Nephron (organoid): ENCODE measurements around the gene SSU72.
A peak's percentile ranks its signal among the peaks of the same experiment; 100 is the strongest.

Source experiments
- H3K27ac Mint-ChIP-seq, 3 experiments: 2 replicates each; pipeline ENCODE4 v1.8.0; 2020; ENCODE audit warnings: mixed read lengths in 3 of 3, mild to moderate bottlenecking in 2 of 3, moderate library complexity in 1 of 3
- H3K27me3 Mint-ChIP-seq: 2 replicates; pipeline ENCODE4 v1.8.0; 2021; ENCODE audit warnings: low read depth, mild to moderate bottlenecking, moderate library complexity, mixed read lengths
- H3K36me3 Mint-ChIP-seq: 2 replicates; pipeline ENCODE4 v1.8.0; 2020; ENCODE audit warnings: low read depth, mixed read lengths
- H3K4me1 Mint-ChIP-seq: 2 replicates; pipeline ENCODE4 v1.8.0; 2020; ENCODE audit warnings: mixed read lengths
- H3K4me3 Mint-ChIP-seq, 3 experiments: 2 replicates each; pipeline ENCODE4 v1.8.0; 2020; ENCODE audit warnings: mild to moderate bottlenecking in 3 of 3, mixed read lengths in 3 of 3, moderate library complexity in 2 of 3
- H3K9me3 Mint-ChIP-seq: 2 replicates; pipeline ENCODE4 v1.8.0; 2020; ENCODE audit warnings: mixed read lengths
- TF ChIP-seq, protein P1 (sequence below), 3 experiments: fragments of 200-600 bp; sonication (generic); IDR thresholded peaks; one replicate each; pipeline ENCODE4 v1.5.0; 2021; ENCODE audit warnings: antibody characterized with exemption in 3 of 3; ENCODE audit not compliant: unreplicated experiment in 3 of 3

The SSU72 gene

GRCh38 chr1:1545946-1546737, 28.5 kb downstream of the SSU72 start:
- Mint-ChIP-seq H3K9me3 (no peaks in the 10 kb centered on the region), H3K27ac (no peak overlapping the region), H3K4me3 (no peak overlapping the region), H3K27me3 (no peaks in the 10 kb centered on the region), H3K36me3 (no peaks in the 10 kb centered on the region), H3K4me1 (no peaks in the 10 kb centered on the region)
- TF ChIP-seq, protein P1, sequence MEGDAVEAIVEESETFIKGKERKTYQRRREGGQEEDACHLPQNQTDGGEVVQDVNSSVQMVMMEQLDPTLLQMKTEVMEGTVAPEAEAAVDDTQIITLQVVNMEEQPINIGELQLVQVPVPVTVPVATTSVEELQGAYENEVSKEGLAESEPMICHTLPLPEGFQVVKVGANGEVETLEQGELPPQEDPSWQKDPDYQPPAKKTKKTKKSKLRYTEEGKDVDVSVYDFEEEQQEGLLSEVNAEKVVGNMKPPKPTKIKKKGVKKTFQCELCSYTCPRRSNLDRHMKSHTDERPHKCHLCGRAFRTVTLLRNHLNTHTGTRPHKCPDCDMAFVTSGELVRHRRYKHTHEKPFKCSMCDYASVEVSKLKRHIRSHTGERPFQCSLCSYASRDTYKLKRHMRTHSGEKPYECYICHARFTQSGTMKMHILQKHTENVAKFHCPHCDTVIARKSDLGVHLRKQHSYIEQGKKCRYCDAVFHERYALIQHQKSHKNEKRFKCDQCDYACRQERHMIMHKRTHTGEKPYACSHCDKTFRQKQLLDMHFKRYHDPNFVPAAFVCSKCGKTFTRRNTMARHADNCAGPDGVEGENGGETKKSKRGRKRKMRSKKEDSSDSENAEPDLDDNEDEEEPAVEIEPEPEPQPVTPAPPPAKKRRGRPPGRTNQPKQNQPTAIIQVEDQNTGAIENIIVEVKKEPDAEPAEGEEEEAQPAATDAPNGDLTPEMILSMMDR (IDR thresholded peaks at IDR 0.05; ENCODE audit: unreplicated experiment in 3 of 3) = no peak

- no peaks in the 10 kb centered on the region for H3K9me3 Mint-ChIP-seq
- TF ChIP-seq, protein P1 (IDR thresholded peaks at IDR 0.05; ENCODE audit: unreplicated experiment in 3 of 3) = no peak
- no peaks in the 10 kb centered on the region for H3K27me3 Mint-ChIP-seq
- H3K36me3 Mint-ChIP-seq = no peaks in the 10 kb centered on the region
- no peak overlapping the region for H3K27ac Mint-ChIP-seq
- peak overlapping the region; percentile 7 to 51 (median 38) for H3K4me3 Mint-ChIP-seq
- H3K4me1 Mint-ChIP-seq = no peaks in the 10 kb centered on the region
Measured at GRCh38 chr1:1544544-1544943, 30.1 kb downstream of the SSU72 start.

DNA sequence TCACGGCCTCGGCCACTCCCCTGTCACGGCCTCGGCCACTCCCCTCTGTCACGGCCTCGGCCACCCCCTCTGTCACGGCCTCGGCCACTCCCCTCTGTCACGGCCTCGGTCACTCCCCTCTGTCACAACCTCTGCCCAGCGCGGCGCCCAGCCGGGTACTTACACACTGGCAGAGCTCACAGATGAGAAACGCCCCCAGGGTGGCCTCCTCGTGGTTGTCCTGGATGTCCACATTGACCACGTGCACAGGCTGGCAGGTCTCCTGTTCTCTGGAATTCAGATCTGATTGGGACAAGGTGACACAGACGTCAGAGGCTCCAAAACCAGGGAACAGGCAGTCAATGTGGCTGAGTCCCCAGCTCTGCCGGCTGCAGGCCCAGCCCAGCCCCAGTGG, 31.0 kb downstream of the SSU72 start:
- H3K9me3 Mint-ChIP-seq = no peaks in the 10 kb centered on the region
- no peaks in the 10 kb centered on the region for H3K4me1 Mint-ChIP-seq
- peaks cover 2% of the 10 kb centered on the region for H3K36me3 Mint-ChIP-seq
- H3K4me3 Mint-ChIP-seq = peak overlapping the region in 1 of 3 experiments; percentile 35
- H3K27me3 Mint-ChIP-seq = no peaks in the 10 kb centered on the region
- H3K27ac Mint-ChIP-seq = no peak overlapping the region
- TF ChIP-seq, protein P1 (IDR thresholded peaks at IDR 0.05; ENCODE audit: unreplicated experiment in 3 of 3) = no peak

- Mint-ChIP-seq H3K36me3 (peaks cover 3% of the 10 kb centered on the region), H3K27me3 (no peaks in the 10 kb centered on the region), H3K9me3 (no peaks in the 10 kb centered on the region), H3K4me1 (no peaks in the 10 kb centered on the region), H3K27ac (peak overlapping the region in 1 of 3 experiments; percentile 53), H3K4me3 (peak overlapping the region; percentile 58 to 65 (median 60))
- TF ChIP-seq, protein P1 (IDR thresholded peaks at IDR 0.05; ENCODE audit: unreplicated experiment in 3 of 3) = no peak
Measured at GRCh38 chr1:1542766-1543705, 31.6 kb downstream of the SSU72 start.

GRCh38 chr1:1541956-1542765, 32.5 kb downstream of the SSU72 start:
- Mint-ChIP-seq H3K4me3 (peak overlapping the region; percentile 67 to 80 (median 78)), H3K4me1 (no peaks in the 10 kb centered on the region), H3K9me3 (no peaks in the 10 kb centered on the region), H3K27me3 (no peaks in the 10 kb centered on the region), H3K36me3 (peaks cover 3% of the 10 kb centered on the region), H3K27ac (peak overlapping the region; percentile 55 to 85 (median 74))
- TF ChIP-seq, protein P1 (IDR thresholded peaks at IDR 0.05; ENCODE audit: unreplicated experiment in 3 of 3) = no peak
